Activated CD4-positive, alpha-beta T cell treated with anti-CD3 and anti-CD28 coated beads for 4 hours (primary cell): ENCODE measurements around the gene APBB2.
"Not testable (repeated sequence)": the region's sequence is repeated elsewhere in the genome, so short reads cannot be mapped to it uniquely, and the experiment has no call there.

Experiments used
- DNase-seq, 2 donors: peaks; one replicate each; pipeline ENCODE4 v3.0.0-alpha.2; 2020

The APBB2 gene

GRCh38 chr4:40840985-40841571 is 373.3 kb downstream of the APBB2 start:
- peak; percentile 66 to 72 for DNase-seq

- DNase-seq = no peak
These were observed 373.9 kb downstream of the APBB2 start for GRCh38 chr4:40840255-40840984.

DNA sequence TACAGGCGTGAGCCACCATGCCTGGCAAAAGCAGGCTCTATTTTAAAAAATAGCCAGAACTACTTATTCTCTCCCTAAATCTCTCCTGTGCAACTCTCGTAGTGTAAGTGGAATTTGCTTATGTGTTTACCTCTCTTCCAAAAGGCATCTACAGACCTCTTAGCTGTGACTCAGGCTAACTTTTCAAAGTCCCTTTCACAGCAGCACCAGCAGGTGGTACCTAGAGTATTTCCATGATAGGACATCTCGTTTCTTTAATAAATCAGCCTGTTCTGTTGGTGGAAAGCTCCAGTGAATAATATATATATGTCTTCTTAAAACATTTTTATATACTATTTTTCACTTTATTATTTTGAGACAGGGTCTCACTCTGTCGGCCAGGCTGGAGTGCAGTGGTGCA is 375.6 kb downstream of the APBB2 start:
- DNase-seq = no peak

GRCh38 chr4:40837094-40837870 is 377.1 kb downstream of the APBB2 start:
- no peak for DNase-seq

- no peak for DNase-seq
These were observed 381.1 kb downstream of the APBB2 start for GRCh38 chr4:40833212-40833611.

- DNase-seq = no peak
These were observed 382.2 kb downstream of the APBB2 start for GRCh38 chr4:40832175-40832574.

DNA sequence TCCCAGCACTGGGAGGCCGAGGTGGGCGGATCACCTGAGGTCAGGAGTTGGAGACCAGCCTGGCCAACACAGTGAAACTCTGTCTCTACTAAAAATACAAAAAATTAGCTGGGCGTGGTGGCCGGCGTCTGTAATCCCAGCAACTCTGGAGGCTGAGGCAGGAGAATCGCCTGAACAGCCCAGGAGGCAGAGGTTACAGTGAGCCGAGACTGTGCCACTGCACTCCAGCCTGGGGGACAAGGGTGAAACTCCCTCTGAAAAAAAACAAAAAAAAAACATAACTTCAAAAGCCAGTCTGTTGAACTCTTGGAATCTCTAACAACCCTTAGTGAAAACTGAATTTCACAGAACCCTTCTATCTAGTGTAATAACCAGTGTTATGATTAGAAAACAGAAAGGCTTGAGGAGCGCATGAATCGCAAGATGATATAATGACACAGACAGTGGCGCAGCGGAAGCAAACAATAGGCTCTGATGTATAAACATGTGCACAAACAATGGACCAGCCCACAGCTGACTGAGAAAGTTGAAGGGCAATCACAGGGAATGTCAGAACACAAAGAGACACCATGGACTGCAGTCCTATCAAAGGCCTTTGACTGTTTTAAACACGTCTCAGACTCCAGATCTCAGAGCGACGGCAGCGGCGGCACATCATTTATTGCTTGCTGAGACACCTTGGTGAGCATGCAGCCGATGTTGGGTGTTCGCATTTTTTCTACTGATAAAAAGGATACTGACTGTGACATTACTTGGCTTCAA is 383.0 kb downstream of the APBB2 start:
- DNase-seq = no peak

- no peak for DNase-seq
These were observed 384.8 kb downstream of the APBB2 start for GRCh38 chr4:40829586-40829985.

DNA sequence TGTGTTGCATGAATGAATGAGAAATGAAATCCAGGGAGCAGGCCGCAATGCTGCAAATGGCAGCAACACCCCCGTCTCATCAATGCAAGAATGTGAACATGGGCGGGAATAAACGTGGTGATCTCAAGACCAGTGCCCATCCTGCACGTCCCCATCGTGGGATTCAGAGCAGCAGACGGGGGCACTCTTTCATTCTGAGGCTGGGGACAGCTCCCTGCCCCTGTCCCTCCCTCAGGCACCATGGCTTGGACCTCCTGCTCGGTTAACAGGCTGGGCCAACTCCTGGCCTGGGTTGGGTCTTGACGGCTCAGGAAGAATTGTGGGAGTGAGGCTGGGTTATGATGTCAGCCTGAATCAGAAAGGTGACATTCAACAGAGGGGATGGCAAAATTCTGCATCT is 385.7 kb downstream of the APBB2 start:
- no peak for DNase-seq

- DNase-seq = no peak
These were observed 386.6 kb downstream of the APBB2 start for GRCh38 chr4:40827758-40828157.

- no peak for DNase-seq
These were observed 387.5 kb downstream of the APBB2 start for GRCh38 chr4:40826821-40827220.

- DNase-seq = no peak
These were observed 389.1 kb downstream of the APBB2 start for GRCh38 chr4:40825014-40825838.

DNA sequence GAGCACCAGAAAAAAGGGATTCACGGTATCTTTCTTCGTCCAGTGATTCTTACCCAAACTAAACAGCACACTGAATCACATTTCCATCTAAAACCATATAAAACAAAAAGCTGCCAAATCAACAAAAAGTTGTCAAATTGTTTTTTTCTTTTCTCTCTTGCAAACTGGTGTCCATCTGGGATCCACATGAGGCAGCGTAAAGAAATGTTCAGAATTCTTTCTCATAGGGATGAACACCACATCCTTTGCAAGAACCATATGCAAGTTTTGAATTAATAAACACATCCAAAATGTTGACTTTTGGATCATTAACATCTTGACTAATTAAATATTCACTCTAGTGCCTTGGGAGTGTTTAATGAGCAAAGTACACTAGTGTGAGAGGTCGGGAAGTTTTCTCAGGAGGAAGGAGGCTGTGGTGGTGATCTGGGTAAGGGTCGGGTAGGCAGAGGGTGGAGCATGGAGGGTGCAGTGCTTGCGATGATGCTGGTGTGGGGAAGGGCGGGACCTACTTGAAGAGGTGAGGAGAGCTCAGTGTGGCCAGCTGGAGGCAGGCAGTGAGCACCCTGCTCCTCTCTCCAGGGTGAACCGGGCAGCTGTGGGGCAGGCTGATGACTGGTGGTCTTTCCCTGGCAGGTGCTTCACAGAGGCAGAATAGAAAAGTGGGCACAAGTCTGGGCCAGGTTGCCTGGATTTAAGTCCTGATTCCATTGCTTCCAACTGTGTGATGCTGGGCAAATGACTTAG is 391.7 kb downstream of the APBB2 start:
- no peak for DNase-seq

GRCh38 chr4:40820101-40820500 is 394.2 kb downstream of the APBB2 start:
- DNase-seq = no peak

DNA sequence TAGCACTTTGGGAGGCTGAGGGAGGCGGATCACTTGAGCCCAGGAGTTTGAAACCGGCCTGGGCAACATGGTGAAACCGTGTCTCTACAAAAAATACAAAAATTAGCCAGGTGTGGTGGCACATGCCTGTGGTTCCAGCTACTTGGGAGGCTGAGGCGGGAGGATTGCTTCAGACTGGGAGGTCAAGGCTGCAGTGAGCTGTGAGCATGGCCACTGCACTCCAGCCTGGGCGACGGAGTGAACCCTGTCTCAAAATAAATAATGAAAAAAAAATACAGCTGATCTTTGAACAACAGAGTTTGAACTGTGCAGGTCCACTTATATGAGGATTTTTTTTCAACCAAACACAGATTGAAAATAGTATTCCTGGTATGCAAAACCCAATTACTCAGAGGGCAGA is 397.2 kb downstream of the APBB2 start:
- DNase-seq = not testable (repeated sequence)

DNA sequence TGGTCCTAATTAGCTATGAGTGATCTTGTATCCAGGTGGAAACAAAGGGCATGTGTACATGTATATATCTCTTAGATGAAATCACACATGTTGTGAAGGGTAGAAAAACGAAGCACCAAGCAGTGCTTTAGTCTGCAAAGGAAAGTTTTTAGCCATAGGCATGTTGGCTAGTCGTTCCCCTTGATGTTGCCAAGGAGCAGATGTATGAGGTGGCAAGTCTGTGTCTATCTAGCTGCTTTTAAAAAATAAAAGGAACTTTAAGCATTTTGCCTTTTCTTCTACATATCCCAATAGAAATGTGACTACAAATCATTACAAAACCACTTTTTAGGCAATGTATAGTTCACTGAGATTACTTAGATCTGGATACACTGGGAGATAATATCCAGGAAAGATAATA is 401.5 kb downstream of the APBB2 start:
- DNase-seq = no peak

DNA sequence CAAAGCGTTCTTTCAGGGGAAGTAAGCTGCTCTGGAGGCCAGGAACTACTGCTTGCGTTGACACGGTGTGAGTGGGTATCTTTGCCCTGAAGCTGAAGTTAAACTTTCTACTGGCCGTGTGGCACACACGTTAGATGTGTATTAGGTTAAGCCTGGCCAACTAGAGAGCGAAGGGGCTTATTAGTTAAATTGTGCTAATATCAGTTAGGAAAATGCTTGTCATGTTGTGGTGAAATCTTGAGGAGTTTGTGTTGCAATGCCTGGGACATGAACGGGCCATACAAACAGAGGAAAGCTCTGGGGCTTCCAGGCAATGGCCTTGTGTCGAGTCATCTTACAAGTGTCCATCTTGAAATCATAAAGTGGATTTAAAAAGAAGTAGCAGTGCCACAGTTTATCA is 402.0 kb downstream of the APBB2 start:
- no peak for DNase-seq

- DNase-seq = no peak
These were observed 402.4 kb downstream of the APBB2 start for GRCh38 chr4:40811956-40812355.

GRCh38 chr4:40808926-40809457 is 405.4 kb downstream of the APBB2 start:
- no peak for DNase-seq

- DNase-seq = no peak
These were observed 409.7 kb downstream of the APBB2 start for GRCh38 chr4:40804598-40804997.

DNA sequence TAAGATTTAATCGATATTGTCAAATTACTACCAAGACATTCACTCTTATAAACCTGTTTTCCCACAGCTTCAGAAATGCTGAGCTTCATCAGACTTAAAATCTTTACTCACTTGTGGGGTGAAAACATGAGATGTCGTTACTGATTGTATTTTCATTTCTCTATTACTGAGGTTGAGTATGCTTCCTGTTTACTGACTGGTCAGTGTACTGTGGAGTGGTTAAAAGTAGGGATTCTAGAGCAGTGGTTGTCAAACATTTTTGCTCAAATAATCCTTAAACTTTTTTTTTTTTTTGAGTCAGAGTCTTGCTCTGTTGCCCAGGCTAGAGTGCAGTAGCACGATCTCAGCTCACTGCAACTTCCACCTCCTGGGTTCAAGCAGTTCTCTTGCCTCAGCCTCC is 414.3 kb downstream of the APBB2 start:
- DNase-seq = no peak
